Neural cell (in vitro differentiated cells): ENCODE results near the gene MTF2. TPM values are rescaled to one million over a fixed set of nuclear protein-coding genes. Genes with fewer than 3 reads are reported as not detected.

Experiments used
- H2AFZ ChIP-seq: fragments of 200-600, 300-800 bp; sonication (generic), shearing (Covaris generic); 2 replicates; pipeline ENCODE4 v1.6.0; 2014; ENCODE audit warnings: low read depth, mild to moderate bottlenecking, antibody characterized with exemption, low read length, moderate library complexity
- H3F3A ChIP-seq: fragments of 200-600 bp; shearing (Covaris generic); 2 replicates; pipeline ENCODE4 v1.6.1; 2016; ENCODE audit warnings: mild to moderate bottlenecking, moderate library complexity, mixed read lengths, antibody characterized with exemption, low read length; ENCODE audit not compliant: insufficient read depth, poor library complexity, severe bottlenecking
- H3K27ac ChIP-seq: fragments of 200-600, 300-800 bp; sonication (generic), shearing (Covaris generic); 2 replicates; pipeline ENCODE4 v1.5.1; 2014; ENCODE audit warnings: mild to moderate bottlenecking, low read length, moderate library complexity
- H3K27me3 ChIP-seq: fragments of 300-800, 200-600 bp; sonication (generic), shearing (Covaris generic); 2 replicates; pipeline ENCODE4 v1.6.0; 2014; ENCODE audit warnings: mild to moderate bottlenecking, low read depth, low read length, moderate library complexity; ENCODE audit not compliant: insufficient read depth
- H3K36me3 ChIP-seq: fragments of 300-800, 200-600 bp; sonication (generic), shearing (Covaris generic); 2 replicates; pipeline ENCODE4 v1.5.1; 2014; ENCODE audit warnings: mild to moderate bottlenecking, antibody characterized with exemption, low read length, moderate library complexity; ENCODE audit not compliant: insufficient read depth
- H3K4me2 ChIP-seq: fragments of 300-800, 200-600 bp; sonication (generic), shearing (Covaris generic); 2 replicates; pipeline ENCODE4 v1.6.0; 2014; ENCODE audit warnings: mild to moderate bottlenecking, low read length
- H3K4me3 ChIP-seq: fragments of 300-800, 200-600 bp; sonication (generic), shearing (Covaris generic); 2 replicates; pipeline ENCODE4 v1.5.1; 2014; ENCODE audit warnings: mild to moderate bottlenecking, low read length, moderate library complexity
- H3K79me2 ChIP-seq: fragments of 200-600 bp; shearing (Covaris generic); replicated peaks from 2 replicates; pipeline ENCODE4 v1.6.0; 2014; ENCODE audit warnings: mild to moderate bottlenecking, low read length, moderate library complexity; ENCODE audit not compliant: insufficient read depth
- H3K9ac ChIP-seq: fragments of 300-800, 200-600 bp; sonication (generic), shearing (Covaris generic); 2 replicates; pipeline ENCODE4 v1.6.1; 2016; ENCODE audit warnings: mild to moderate bottlenecking, low read length, mixed read lengths
- H3K9me2 ChIP-seq: fragments of 200-600 bp; shearing (Covaris generic); 2 replicates; pipeline ENCODE4 v1.6.1; 2016; ENCODE audit warnings: mild to moderate bottlenecking, low read length, mixed read lengths; ENCODE audit not compliant: insufficient read depth
- H3K9me3 ChIP-seq: fragments of 200-600, 300-800 bp; sonication (generic), shearing (Covaris generic); 2 replicates; pipeline ENCODE4 v1.6.1; 2016; ENCODE audit warnings: mild to moderate bottlenecking, mixed run types, low read length, moderate library complexity, mixed read lengths
- H4K20me1 ChIP-seq: fragments of 200-600 bp; shearing (Covaris generic); 2 replicates; pipeline ENCODE4 v1.6.1; 2016; ENCODE audit warnings: mild to moderate bottlenecking, mixed run types; ENCODE audit not compliant: insufficient read depth
- CTCF ChIP-seq: fragments of 450-650 bp; IDR thresholded peaks from 2 replicates; pipeline ENCODE4 v1.5.1; 2014; ENCODE audit warnings: antibody characterized with exemption, mild to moderate bottlenecking, moderate library complexity; ENCODE audit not compliant: poor library complexity, severe bottlenecking
- EP300 ChIP-seq: fragments of 450-650 bp; conservative IDR thresholded peaks from 2 replicates; pipeline ENCODE4 v1.6.1; 2014; ENCODE audit warnings: antibody characterized with exemption, mild to moderate bottlenecking, moderate library complexity; ENCODE audit not compliant: poor library complexity, severe bottlenecking
- EZH2 ChIP-seq: fragments of 200-600, 300-800 bp; shearing (Covaris generic), sonication (generic); IDR thresholded peaks from 2 replicates; pipeline ENCODE4 v1.6.1; 2014; ENCODE audit warnings: antibody characterized with exemption, low read length, borderline replicate concordance, mild to moderate bottlenecking; ENCODE audit not compliant: insufficient read depth, poor library complexity, severe bottlenecking
- MXI1 ChIP-seq: fragments of 450-650 bp; conservative IDR thresholded peaks from 2 replicates; pipeline ENCODE4 v1.6.1; 2014; ENCODE audit warnings: antibody characterized with exemption, mild to moderate bottlenecking; ENCODE audit not compliant: poor library complexity, severe bottlenecking
- POLR2AphosphoS5 ChIP-seq: IDR thresholded peaks from 2 replicates; pipeline ENCODE4 v1.6.1; 2012
- RAD21 ChIP-seq: fragments of 450-650 bp; conservative IDR thresholded peaks from 2 replicates; pipeline ENCODE4 v1.6.1; 2014; ENCODE audit warnings: antibody characterized with exemption, mild to moderate bottlenecking, moderate library complexity
- REST ChIP-seq: IDR thresholded peaks from 2 replicates; pipeline ENCODE4 v1.6.1; 2012; ENCODE audit warnings: borderline replicate concordance
- SMC3 ChIP-seq: fragments of 450-650 bp; conservative IDR thresholded peaks from 2 replicates; pipeline ENCODE4 v1.6.1; 2014; ENCODE audit warnings: antibody characterized with exemption, mild to moderate bottlenecking, moderate library complexity; ENCODE audit not compliant: poor library complexity
- TAF1 ChIP-seq: IDR thresholded peaks from 2 replicates; pipeline ENCODE4 v1.6.1; 2012; ENCODE audit warnings: low read depth
- polyA plus RNA-seq: library from polyadenylated mRNA; depleted of rRNA; stranded (reverse); fragments of >200 nt; gene quantifications from 2 replicates; pipeline ENCODE4 v1.2.3, GENCODE V29; 2014

MTF2 gene
- polyA plus RNA-seq, 1 donor from 2014 or later: 124 TPM

GRCh38 chr1:93177991-93178390 is 98.9 kb downstream of the MTF2 start:
- Histone ChIP-seq H3K9me2 (no peaks in the 10 kb centered on the region), H3K4me2 (peak overlapping the region; percentile 20), H3K79me2 (peaks cover 25% of the 10 kb centered on the region), H3K9ac (no peak overlapping the region), H3K27me3 (no peaks in the 10 kb centered on the region), H4K20me1 (no peaks in the 10 kb centered on the region), H3K36me3 (no peaks in the 10 kb centered on the region), H3F3A (no peaks in the 10 kb centered on the region), H3K4me3 (peak overlapping the region; percentile 80), H3K27ac (no peak overlapping the region), H2AFZ (no peak overlapping the region), H3K9me3 (no peaks in the 10 kb centered on the region)
- TF ChIP-seq SMC3: no peak
- no peak for TF ChIP-seq TAF1
- TF ChIP-seq EP300: no peak
- no peak for TF ChIP-seq REST
- no peak for TF ChIP-seq MXI1
- TF ChIP-seq EZH2: no peak
- no peak for TF ChIP-seq CTCF
- no peak for TF ChIP-seq RAD21
- TF ChIP-seq POLR2AphosphoS5: no peak

- H3K27ac ChIP-seq: no peak overlapping the region
- no peak for TF ChIP-seq RAD21
- TF ChIP-seq EZH2: no peak
- TF ChIP-seq EP300: no peak
- peak overlapping the region; percentile 20 for H3K4me2 ChIP-seq
- no peak overlapping the region for H3K9ac ChIP-seq
- H3K27me3 ChIP-seq: no peaks in the 10 kb centered on the region
- no peaks in the 10 kb centered on the region for H3K9me3 ChIP-seq
- H3K9me2 ChIP-seq: no peaks in the 10 kb centered on the region
- peak overlapping the region; percentile 80 for H3K4me3 ChIP-seq
- H3F3A ChIP-seq: no peaks in the 10 kb centered on the region
- no peak overlapping the region for H2AFZ ChIP-seq
- H3K79me2 ChIP-seq: peaks cover 25% of the 10 kb centered on the region
- no peaks in the 10 kb centered on the region for H3K36me3 ChIP-seq
- H4K20me1 ChIP-seq: no peaks in the 10 kb centered on the region
Observed at GRCh38 chr1:93178418-93178817, 99.3 kb downstream of the MTF2 start.
